ENCODE results near the gene MINDY4. TPM values are rescaled to one million over a fixed set of nuclear protein-coding genes. Genes with fewer than 3 reads are reported as not detected.

MINDY4 gene
- total and polyA plus RNA-seq, 4 donors, result 0.93 to 6.1 (median 1.9) TPM

GRCh38 chr7:30858576-30858975 is 87.4 kb downstream of the MINDY4 start:
- TF ChIP-seq YY1 (IDR thresholded peaks at IDR 0.05), result no peak
- no peak for TF ChIP-seq FOXA2 (IDR thresholded peaks at IDR 0.05)
- TF ChIP-seq FOXA1 (IDR thresholded peaks at IDR 0.05), result no peak
- no peak for TF ChIP-seq SP1 (IDR thresholded peaks at IDR 0.05)
- no peak for TF ChIP-seq HNF4G (IDR thresholded peaks at IDR 0.05)
- TF ChIP-seq NR2F2 (IDR thresholded peaks at IDR 0.05), result no peak
- no peak for TF ChIP-seq RXRA (IDR thresholded peaks at IDR 0.05)
- no peak for TF ChIP-seq TAF1 (conservative IDR thresholded peaks at IDR 0.05)
- no peak for TF ChIP-seq HNF4A (conservative IDR thresholded peaks at IDR 0.05)
- TF ChIP-seq GABPA (IDR thresholded peaks at IDR 0.05 in 1 of 2, conservative IDR thresholded peaks at IDR 0.05 in 1 of 2), result no peak
- TF ChIP-seq EGR1 (IDR thresholded peaks at IDR 0.05; ENCODE audit: low read depth in 2 of 2), result no peak
- TF ChIP-seq ATF3 (IDR thresholded peaks at IDR 0.05), result no peak
- H3K4me1 ChIP-seq (ENCODE audit: control insufficient read depth in 4 of 4, insufficient read depth in 4 of 4, low read length in 3 of 4), result no peaks in the 10 kb centered on the region

GRCh38 chr7:30859202-30859939 is 88.2 kb downstream of the MINDY4 start:
- no peaks in the 10 kb centered on the region for H3K27me3 ChIP-seq (ENCODE audit: control insufficient read depth in 4 of 4, insufficient read depth in 4 of 4, low read length in 3 of 4)
- no peak overlapping the region for H3K4me3 ChIP-seq (ENCODE audit: low read depth in 1 of 3, low read length in 3 of 3)
- no peaks in the 10 kb centered on the region for H3K9me3 ChIP-seq (ENCODE audit: control insufficient read depth in 4 of 4, low read length in 3 of 4)
- H3K9ac ChIP-seq (ENCODE audit: low read depth in 1 of 2, low read length in 2 of 2), result no peak overlapping the region
- no peak overlapping the region for H3K27ac ChIP-seq (ENCODE audit: low read depth in 1 of 2, low read length in 2 of 2)
- no peaks in the 10 kb centered on the region for H3K36me3 ChIP-seq (ENCODE audit: control insufficient read depth in 4 of 4, insufficient read depth in 3 of 4, low read depth in 1 of 4, low read length in 3 of 4)
- WGBS, result 93% methylated on average over 10 of the region's 10 CpGs
- TF ChIP-seq RAD21 (IDR thresholded peaks at IDR 0.05) (no peak), HNF4G (IDR thresholded peaks at IDR 0.05) (no peak), RXRA (IDR thresholded peaks at IDR 0.05) (no peak), EGR1 (IDR thresholded peaks at IDR 0.05; ENCODE audit: low read depth in 2 of 2) (no peak), ZBTB33 (IDR thresholded peaks at IDR 0.05) (no peak), TAF1 (conservative IDR thresholded peaks at IDR 0.05) (no peak), MAX (IDR thresholded peaks at IDR 0.05) (no peak), JUND (IDR thresholded peaks at IDR 0.05) (no peak), GABPA (IDR thresholded peaks at IDR 0.05 in 1 of 2, conservative IDR thresholded peaks at IDR 0.05 in 1 of 2) (no peak), ATF3 (IDR thresholded peaks at IDR 0.05) (no peak)
- no peak for DNase-seq (ENCODE audit: low spot score)
- H3K4me1 ChIP-seq (ENCODE audit: control insufficient read depth in 4 of 4, insufficient read depth in 4 of 4, low read length in 3 of 4), result no peaks in the 10 kb centered on the region

More at GRCh38 chr7:30858576-30858975, 87.4 kb downstream of the MINDY4 start:
- Histone ChIP-seq H3K9me3 (ENCODE audit: control insufficient read depth in 4 of 4, low read length in 3 of 4) (no peaks in the 10 kb centered on the region), H3K27me3 (ENCODE audit: control insufficient read depth in 4 of 4, insufficient read depth in 4 of 4, low read length in 3 of 4) (no peaks in the 10 kb centered on the region), H3K9ac (ENCODE audit: low read depth in 1 of 2, low read length in 2 of 2) (no peak overlapping the region), H3K36me3 (ENCODE audit: control insufficient read depth in 4 of 4, insufficient read depth in 3 of 4, low read depth in 1 of 4, low read length in 3 of 4) (no peaks in the 10 kb centered on the region), H3K27ac (ENCODE audit: low read depth in 1 of 2, low read length in 2 of 2) (no peak overlapping the region), H3K4me3 (ENCODE audit: low read depth in 1 of 3, low read length in 3 of 3) (no peak overlapping the region)
- WGBS, result 95% methylated on average over 2 of the region's 2 CpGs
- DNase-seq (ENCODE audit: low spot score), result no peak
